SK-N-SH (cell line): ENCODE results near the gene TFCP2. TPM values are rescaled to one million over a fixed set of nuclear protein-coding genes. Genes with fewer than 3 reads are reported as not detected.

Experiments
- CTCF ChIA-PET: fragments of 300-600, 350-600 bp; formaldehyde crosslinking; extraction: SDS; loops from one replicate; lab custom pipeline; 2021; lab: Yijun Ruan, JAX
- POLR2A ChIA-PET: fragments of 350-600 bp; sonication (Branson Sonifier 250); formaldehyde crosslinking; extraction: SDS; loops from one replicate; lab custom pipeline; 2020; ENCODE audit warnings: antibody characterized with exemption, inconsistent platforms; lab: Yijun Ruan, JAX
- DNase-seq: peaks from one replicate; pipeline ENCODE4 v3.0.0; 2012
- H2AFZ ChIP-seq: fragments of 200-600 bp; sonication (generic); 2 replicates; pipeline ENCODE4 v1.8.1; 2016; ENCODE audit warnings: antibody characterized with exemption, mild to moderate bottlenecking, low read depth
- H3F3A ChIP-seq: fragments of 200-600 bp; sonication (generic); replicated peaks from 2 replicates; pipeline ENCODE3; 2016; ENCODE audit warnings: antibody characterized with exemption, mild to moderate bottlenecking; ENCODE audit not compliant: insufficient read depth
- H3K27ac ChIP-seq, 2 experiments: fragments of 200-500 bp in 1 of 2; fragments of 200-600 bp in 1 of 2; sonication (Bioruptor generic) in 1 of 2; sonication (generic), shearing (Covaris generic) in 1 of 2; 2 replicates each; pipeline versions ENCODE4 v1.5.1 to v1.6.1; 2014 to 2016; ENCODE audit warnings: low read depth in 2 of 2, inconsistent platforms in 1 of 2, low read length in 1 of 2, mild to moderate bottlenecking in 1 of 2, mixed read lengths in 1 of 2
- H3K27me3 ChIP-seq: fragments of 200-600 bp; sonication (generic), shearing (Covaris generic); 2 replicates; pipeline ENCODE4 v1.6.1; 2016; ENCODE audit warnings: mixed run types; ENCODE audit not compliant: insufficient read depth
- H3K36me3 ChIP-seq, 2 experiments: fragments of 200-500 bp in 1 of 2; fragments of 200-600 bp in 1 of 2; sonication (Bioruptor generic) in 1 of 2; sonication (generic) in 1 of 2; replicated peaks in 1 of 2; 2 replicates each; pipeline versions ENCODE3 to v1.5.1; 2014 to 2016; ENCODE audit warnings: low read length in 1 of 2, mild to moderate bottlenecking in 1 of 2; ENCODE audit not compliant: insufficient read depth in 2 of 2, control insufficient read depth in 1 of 2
- H3K4me1 ChIP-seq, 2 experiments: fragments of 200-500 bp in 1 of 2; fragments of 200-600 bp in 1 of 2; sonication (Bioruptor generic) in 1 of 2; sonication (generic), shearing (Covaris generic) in 1 of 2; 2 replicates each; pipeline versions ENCODE4 v1.5.1 to v1.6.1; 2014 to 2016; ENCODE audit warnings: low read depth in 1 of 2, low read length in 1 of 2, mixed run types in 1 of 2; ENCODE audit not compliant: insufficient read depth in 2 of 2, control insufficient read depth in 1 of 2
- H3K4me2 ChIP-seq: fragments of 200-600 bp; sonication (generic), shearing (Covaris generic); 2 replicates; pipeline ENCODE4 v1.6.1; 2017; ENCODE audit warnings: mixed run types
- H3K4me3 ChIP-seq, 2 experiments: fragments of 200-500 bp in 1 of 2; fragments of 200-600 bp in 1 of 2; sonication (Bioruptor generic) in 1 of 2; sonication (generic), shearing (Covaris generic) in 1 of 2; 2 replicates each; pipeline versions ENCODE4 v1.5.1 to v1.8.1; 2014 to 2016; ENCODE audit warnings: low read depth in 2 of 2, inconsistent platforms in 1 of 2, low read length in 1 of 2, mild to moderate bottlenecking in 1 of 2, mixed read lengths in 1 of 2, moderate library complexity in 1 of 2
- H3K79me2 ChIP-seq: fragments of 200-600 bp; sonication (generic); 2 replicates; pipeline ENCODE4 v1.8.1; 2017; ENCODE audit warnings: mild to moderate bottlenecking; ENCODE audit not compliant: insufficient read depth
- H3K9ac ChIP-seq: fragments of 200-600 bp; sonication (generic); 2 replicates; pipeline ENCODE4 v1.6.1; 2017; ENCODE audit warnings: mixed run types
- H3K9me2 ChIP-seq: fragments of 200-600 bp; sonication (generic); 2 replicates; pipeline ENCODE4 v1.6.1; 2017; ENCODE audit warnings: mixed run types
- H3K9me3 ChIP-seq: fragments of 200-600 bp; sonication (generic); 2 replicates; pipeline ENCODE4 v1.6.1; 2017; ENCODE audit warnings: mixed run types, mild to moderate bottlenecking, moderate library complexity
- H4K20me1 ChIP-seq: fragments of 200-600 bp; sonication (generic); 2 replicates; pipeline ENCODE4 v1.6.1; 2017; ENCODE audit warnings: mild to moderate bottlenecking, mixed run types; ENCODE audit not compliant: insufficient read depth
- ELF1 ChIP-seq: IDR thresholded peaks from 2 replicates; pipeline ENCODE4 v1.4.0; 2012
- FOSL2 ChIP-seq: IDR thresholded peaks from 2 replicates; pipeline ENCODE4 v1.4.0; 2012; ENCODE audit warnings: low read depth, mild to moderate bottlenecking, moderate library complexity, borderline replicate concordance
- MXI1 ChIP-seq: IDR thresholded peaks from 2 replicates; pipeline ENCODE4 v1.6.1; 2012; ENCODE audit warnings: mild to moderate bottlenecking, low read depth, low read length, improper control_type of control experiment
- NFIC ChIP-seq: IDR thresholded peaks from 2 replicates; pipeline ENCODE4 v1.4.0; 2012; ENCODE audit warnings: borderline replicate concordance
- POLR2AphosphoS5 ChIP-seq: IDR thresholded peaks from 2 replicates; pipeline ENCODE4 v1.6.1; 2012; ENCODE audit warnings: low read depth, low read length
- RFX5 ChIP-seq: IDR thresholded peaks from 2 replicates; pipeline ENCODE4 v1.6.1; 2012; ENCODE audit warnings: mild to moderate bottlenecking, improper control_type of control experiment, low read length
- RXRA ChIP-seq: IDR thresholded peaks from 2 replicates; pipeline ENCODE4 v1.4.0; 2012; ENCODE audit warnings: low read depth, mild to moderate bottlenecking, borderline replicate concordance
- SIN3A ChIP-seq: IDR thresholded peaks from 2 replicates; pipeline ENCODE4 v1.6.1; 2012; ENCODE audit warnings: low read depth, mild to moderate bottlenecking, low read length, moderate library complexity, borderline replicate concordance
- SMC3 ChIP-seq: IDR thresholded peaks from 2 replicates; pipeline ENCODE4 v1.6.1; 2012; ENCODE audit warnings: low read depth, low read length, improper control_type of control experiment
- TCF12 ChIP-seq: IDR thresholded peaks from 2 replicates; pipeline ENCODE4 v1.4.0; 2012
- YY1 ChIP-seq: IDR thresholded peaks from 2 replicates; pipeline ENCODE4 v1.4.0; 2012; ENCODE audit warnings: low read depth, mild to moderate bottlenecking
- WGBS: methylation state at CpG from one replicate; pipeline ENCODE4 v1.1.6; 2017; ENCODE audit warnings: low lambda C conversion rate; 5-methylcytosine and 5-hydroxymethylcytosine counted together
- polyA plus RNA-seq, 3 experiments: library from polyadenylated mRNA; depleted of rRNA; stranded (reverse); fragments of >200 nt; gene quantifications; 2 replicates each; pipeline ENCODE4 v1.2.3, GENCODE V29; 2012
- TF ChIP-seq, protein P1 (sequence below): fragments of 150-350 bp; IDR thresholded peaks from 2 replicates; pipeline ENCODE4 v1.6.1; 2017; ENCODE audit warnings: antibody characterized with exemption, low read length, low read depth, borderline replicate concordance
- TF ChIP-seq, protein P2 (sequence below): IDR thresholded peaks from 2 replicates; pipeline ENCODE4 v1.4.0; 2012; ENCODE audit warnings: low read depth
- TF ChIP-seq, protein P3 (sequence below): IDR thresholded peaks from 2 replicates; pipeline ENCODE4 v1.6.1; 2012; ENCODE audit warnings: mild to moderate bottlenecking, low read depth, low read length, moderate library complexity
- TF ChIP-seq, protein P4 (sequence below): fragments of 150-350 bp; IDR thresholded peaks from 2 replicates; pipeline ENCODE4 v1.6.1; 2016; ENCODE audit warnings: mild to moderate bottlenecking, low read depth, low read length

The TFCP2 gene
- polyA plus RNA-seq, 1 of the 3 experiments (the other 2 are of a cell fraction), result 18.1 TPM

DNA sequence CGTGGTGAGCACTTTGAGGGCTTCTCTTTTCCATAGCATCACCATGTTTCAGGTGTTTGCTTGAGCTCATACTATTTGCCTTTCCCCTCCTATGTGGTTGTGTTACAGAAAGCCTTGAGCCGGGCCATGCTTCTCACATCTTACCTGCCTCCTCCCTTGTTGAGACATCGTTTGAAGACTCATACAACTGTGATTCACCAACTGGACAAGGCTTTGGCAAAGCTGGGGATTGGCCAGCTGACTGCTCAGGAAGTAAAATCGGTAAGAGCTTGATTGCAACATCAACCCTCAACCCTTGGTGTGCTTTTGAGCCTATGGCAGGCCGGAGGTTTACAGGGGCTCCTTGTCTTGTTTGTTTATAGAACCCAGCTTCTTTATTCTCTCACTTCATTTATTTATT lies 116.7 kb downstream of the TFCP2 start:
- CTCF ChIA-PET, result interaction anchor here (0.7 to 1.0 kb wide), 2 partner anchors 9 to 10 kb away, joined by 3 read pairs; no protein-coding TSS in a partner anchor
- no peak for DNase-seq
- H3K79me2 ChIP-seq, result peaks cover 18% of the 10 kb centered on the region; the same call in 1 of the 2 replicates
- H3K27ac ChIP-seq, result no peak overlapping the region
- no peaks in the 10 kb centered on the region for H3K4me1 ChIP-seq
- H3K4me3 ChIP-seq, result no peak overlapping the region
- H2AFZ ChIP-seq, result no peak overlapping the region
- TF ChIP-seq, protein P1, sequence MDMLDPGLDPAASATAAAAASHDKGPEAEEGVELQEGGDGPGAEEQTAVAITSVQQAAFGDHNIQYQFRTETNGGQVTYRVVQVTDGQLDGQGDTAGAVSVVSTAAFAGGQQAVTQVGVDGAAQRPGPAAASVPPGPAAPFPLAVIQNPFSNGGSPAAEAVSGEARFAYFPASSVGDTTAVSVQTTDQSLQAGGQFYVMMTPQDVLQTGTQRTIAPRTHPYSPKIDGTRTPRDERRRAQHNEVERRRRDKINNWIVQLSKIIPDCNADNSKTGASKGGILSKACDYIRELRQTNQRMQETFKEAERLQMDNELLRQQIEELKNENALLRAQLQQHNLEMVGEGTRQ, result no peak
- TF ChIP-seq, protein P2, sequence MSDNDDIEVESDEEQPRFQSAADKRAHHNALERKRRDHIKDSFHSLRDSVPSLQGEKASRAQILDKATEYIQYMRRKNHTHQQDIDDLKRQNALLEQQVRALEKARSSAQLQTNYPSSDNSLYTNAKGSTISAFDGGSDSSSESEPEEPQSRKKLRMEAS, result no peak
- TF ChIP-seq, protein P3, sequence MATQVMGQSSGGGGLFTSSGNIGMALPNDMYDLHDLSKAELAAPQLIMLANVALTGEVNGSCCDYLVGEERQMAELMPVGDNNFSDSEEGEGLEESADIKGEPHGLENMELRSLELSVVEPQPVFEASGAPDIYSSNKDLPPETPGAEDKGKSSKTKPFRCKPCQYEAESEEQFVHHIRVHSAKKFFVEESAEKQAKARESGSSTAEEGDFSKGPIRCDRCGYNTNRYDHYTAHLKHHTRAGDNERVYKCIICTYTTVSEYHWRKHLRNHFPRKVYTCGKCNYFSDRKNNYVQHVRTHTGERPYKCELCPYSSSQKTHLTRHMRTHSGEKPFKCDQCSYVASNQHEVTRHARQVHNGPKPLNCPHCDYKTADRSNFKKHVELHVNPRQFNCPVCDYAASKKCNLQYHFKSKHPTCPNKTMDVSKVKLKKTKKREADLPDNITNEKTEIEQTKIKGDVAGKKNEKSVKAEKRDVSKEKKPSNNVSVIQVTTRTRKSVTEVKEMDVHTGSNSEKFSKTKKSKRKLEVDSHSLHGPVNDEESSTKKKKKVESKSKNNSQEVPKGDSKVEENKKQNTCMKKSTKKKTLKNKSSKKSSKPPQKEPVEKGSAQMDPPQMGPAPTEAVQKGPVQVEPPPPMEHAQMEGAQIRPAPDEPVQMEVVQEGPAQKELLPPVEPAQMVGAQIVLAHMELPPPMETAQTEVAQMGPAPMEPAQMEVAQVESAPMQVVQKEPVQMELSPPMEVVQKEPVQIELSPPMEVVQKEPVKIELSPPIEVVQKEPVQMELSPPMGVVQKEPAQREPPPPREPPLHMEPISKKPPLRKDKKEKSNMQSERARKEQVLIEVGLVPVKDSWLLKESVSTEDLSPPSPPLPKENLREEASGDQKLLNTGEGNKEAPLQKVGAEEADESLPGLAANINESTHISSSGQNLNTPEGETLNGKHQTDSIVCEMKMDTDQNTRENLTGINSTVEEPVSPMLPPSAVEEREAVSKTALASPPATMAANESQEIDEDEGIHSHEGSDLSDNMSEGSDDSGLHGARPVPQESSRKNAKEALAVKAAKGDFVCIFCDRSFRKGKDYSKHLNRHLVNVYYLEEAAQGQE, result no peak
- TF ChIP-seq YY1 (no peak), SMC3 (no peak), RFX5 (no peak), ELF1 (no peak), RXRA (no peak), TCF12 (no peak), POLR2AphosphoS5 (no peak), SIN3A (no peak), MXI1 (no peak), FOSL2 (no peak), NFIC (no peak)
- TF ChIP-seq, protein P4, sequence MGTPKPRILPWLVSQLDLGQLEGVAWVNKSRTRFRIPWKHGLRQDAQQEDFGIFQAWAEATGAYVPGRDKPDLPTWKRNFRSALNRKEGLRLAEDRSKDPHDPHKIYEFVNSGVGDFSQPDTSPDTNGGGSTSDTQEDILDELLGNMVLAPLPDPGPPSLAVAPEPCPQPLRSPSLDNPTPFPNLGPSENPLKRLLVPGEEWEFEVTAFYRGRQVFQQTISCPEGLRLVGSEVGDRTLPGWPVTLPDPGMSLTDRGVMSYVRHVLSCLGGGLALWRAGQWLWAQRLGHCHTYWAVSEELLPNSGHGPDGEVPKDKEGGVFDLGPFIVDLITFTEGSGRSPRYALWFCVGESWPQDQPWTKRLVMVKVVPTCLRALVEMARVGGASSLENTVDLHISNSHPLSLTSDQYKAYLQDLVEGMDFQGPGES, result no peak
- no peaks in the 10 kb centered on the region for H3K9me2 ChIP-seq
- no peak overlapping the region for H3K9ac ChIP-seq
- POLR2A ChIA-PET, result no interaction called here
- 82% methylated on average over 5 of the region's 5 CpGs for WGBS
- no peaks in the 10 kb centered on the region for H4K20me1 ChIP-seq
- peaks cover 4% of the 10 kb centered on the region for H3F3A ChIP-seq
- no peaks in the 10 kb centered on the region for H3K9me3 ChIP-seq
- H3K27me3 ChIP-seq, result no peaks in the 10 kb centered on the region
- H3K4me2 ChIP-seq, result no peak overlapping the region
- peaks cover 52 to 57% of the 10 kb centered on the region in 2 experiments for H3K36me3 ChIP-seq
